NCI-H1417 treated with DMSO at 0.1 percent for 48 hours (cell line): ENCODE measurements around the gene CPE.

Experiments
- DNase-seq: peaks from one replicate; lab custom pipeline; 2025; lab: John Stamatoyannopoulos, UW

The CPE gene

GRCh38 chr4:165512424-165512823 lies 133.6 kb downstream of the CPE start:
- DNase-seq = no peak

- no peak for DNase-seq
Measured at GRCh38 chr4:165514739-165515138, 135.9 kb downstream of the CPE start.

GRCh38 chr4:165515201-165515600 lies 136.4 kb downstream of the CPE start:
- no peak for DNase-seq

- no peak for DNase-seq
Measured at GRCh38 chr4:165516281-165516833, 137.5 kb downstream of the CPE start.

- DNase-seq = no peak
Measured at GRCh38 chr4:165517216-165517615, 138.4 kb downstream of the CPE start.

- no peak for DNase-seq
Measured at GRCh38 chr4:165518024-165518616, 139.3 kb downstream of the CPE start.

- no peak for DNase-seq
Measured at GRCh38 chr4:165518686-165519085, 139.9 kb downstream of the CPE start.

- no peak for DNase-seq
Measured at GRCh38 chr4:165519591-165519990, 140.8 kb downstream of the CPE start.

GRCh38 chr4:165520086-165520485 lies 141.3 kb downstream of the CPE start:
- no peak for DNase-seq

GRCh38 chr4:165522050-165522449 lies 143.2 kb downstream of the CPE start:
- DNase-seq = no peak

- DNase-seq = no peak
Measured at GRCh38 chr4:165524532-165525190, 145.9 kb downstream of the CPE start.

GRCh38 chr4:165532976-165533375 lies 154.2 kb downstream of the CPE start:
- no peak for DNase-seq

- DNase-seq = peak; percentile 18
Measured at GRCh38 chr4:165537028-165537648, 158.3 kb downstream of the CPE start.

- DNase-seq = no peak
Measured at GRCh38 chr4:165539801-165540200, 161.0 kb downstream of the CPE start.

GRCh38 chr4:165540206-165540830 lies 161.5 kb downstream of the CPE start:
- DNase-seq = no peak

GRCh38 chr4:165541851-165542459 lies 163.1 kb downstream of the CPE start:
- DNase-seq = no peak

- DNase-seq = no peak
Measured at GRCh38 chr4:165542476-165542875, 163.7 kb downstream of the CPE start.
